GM12878 (cell line): ENCODE data around the gene AKAP13. TPM values are rescaled to one million over a fixed set of nuclear protein-coding genes. Genes with fewer than 3 reads are reported as not detected.

ENCODE experiments used
- ATF7 ChIP-seq: fragments of 450-650 bp; IDR thresholded peaks from 2 replicates; pipeline ENCODE4 v1.6.1; 2016; ENCODE audit warnings: low read depth, mild to moderate bottlenecking
- BHLHE40 ChIP-seq, 2 experiments: fragments of 450-650 bp in 1 of 2; IDR thresholded peaks; 2 replicates each; pipeline ENCODE4 v1.6.1; 2011 to 2017; ENCODE audit warnings: low read depth in 2 of 2, borderline replicate concordance in 1 of 2, improper control_type of control experiment in 1 of 2, low read length in 1 of 2, mild to moderate bottlenecking in 1 of 2
- BRCA1 ChIP-seq: IDR thresholded peaks from 2 replicates; pipeline ENCODE4 v1.6.1; 2011; ENCODE audit warnings: low read depth, low read length, improper control_type of control experiment
- CBX3 ChIP-seq: fragments of 200-600 bp; sonication (generic); IDR thresholded peaks from 2 replicates; pipeline ENCODE4 v1.6.1; 2016; ENCODE audit warnings: low read depth, borderline replicate concordance
- CBX5 ChIP-seq: sonication (generic); IDR thresholded peaks from 2 replicates; pipeline ENCODE4 v1.6.1; 2016; ENCODE audit warnings: low read depth, moderate library complexity, mild to moderate bottlenecking, inconsistent platforms
- CREM ChIP-seq: IDR thresholded peaks from 2 replicates; pipeline ENCODE4 v1.6.1; 2014; ENCODE audit warnings: antibody characterized with exemption, low read depth
- ELK1 ChIP-seq: IDR thresholded peaks from 2 replicates; pipeline ENCODE4 v1.6.1; 2012; ENCODE audit warnings: low read depth, low read length, improper control_type of control experiment
- EP300 ChIP-seq, 2 experiments: fragments of 150-350 bp in 1 of 2; IDR thresholded peaks; 2 replicates each; pipeline ENCODE4 v1.6.1; 2011 to 2012; ENCODE audit warnings: low read depth in 2 of 2, low read length in 2 of 2, borderline replicate concordance in 1 of 2, improper control_type of control experiment in 1 of 2, inconsistent platforms in 1 of 2; ENCODE audit not compliant: control insufficient read depth in 1 of 2
- ETV6 ChIP-seq, 2 experiments: fragments of 450-650 bp in 1 of 2; IDR thresholded peaks in 1 of 2; conservative IDR thresholded peaks in 1 of 2; 2 replicates each; pipeline ENCODE4 v1.6.1; 2014; ENCODE audit warnings: antibody characterized with exemption in 1 of 2, borderline replicate concordance in 1 of 2, low read depth in 1 of 2, mild to moderate bottlenecking in 1 of 2, moderate library complexity in 1 of 2
- FOXM1 ChIP-seq: IDR thresholded peaks from 2 replicates; pipeline ENCODE4 v1.6.1; 2012; ENCODE audit warnings: low read depth, mild to moderate bottlenecking, inconsistent platforms, low read length, moderate library complexity
- HCFC1 ChIP-seq: fragments of 150-350 bp; IDR thresholded peaks from 2 replicates; pipeline ENCODE4 v1.6.1; 2014; ENCODE audit warnings: low read length
- KAT2A ChIP-seq: conservative IDR thresholded peaks from 2 replicates; pipeline ENCODE4 v1.6.1; 2011; ENCODE audit warnings: low read depth, low read length; ENCODE audit not compliant: control insufficient read depth
- MYC ChIP-seq: IDR thresholded peaks from 2 replicates; pipeline ENCODE4 v1.6.1; 2011; ENCODE audit warnings: mild to moderate bottlenecking, low read length, moderate library complexity, inconsistent platforms; ENCODE audit not compliant: insufficient read depth, insufficient replicate concordance, insufficient read length, severe bottlenecking
- NFIC ChIP-seq: IDR thresholded peaks from 2 replicates; pipeline ENCODE4 v1.6.1; 2012; ENCODE audit warnings: low read depth, mild to moderate bottlenecking, inconsistent platforms, low read length, moderate library complexity
- NR2F1 ChIP-seq: fragments of 450-650 bp; conservative IDR thresholded peaks from 2 replicates; pipeline ENCODE4 v1.6.1; 2017; ENCODE audit warnings: mild to moderate bottlenecking
- POLR2AphosphoS2 ChIP-seq: IDR thresholded peaks from 2 replicates; pipeline ENCODE4 v1.6.1; 2011; ENCODE audit warnings: low read depth, mild to moderate bottlenecking, low read length, improper control_type of control experiment, moderate library complexity
- RB1 ChIP-seq: fragments of 450-650 bp; formaldehyde crosslinking; IDR thresholded peaks from 2 replicates; pipeline ENCODE4 v1.6.1; 2017; ENCODE audit warnings: mild to moderate bottlenecking, borderline replicate concordance
- RBBP5 ChIP-seq: fragments of 200-600 bp; sonication (generic); conservative IDR thresholded peaks from 2 replicates; pipeline ENCODE4 v1.6.1; 2016
- RELA ChIP-seq: fragments of 450-650 bp; IDR thresholded peaks from 2 replicates; pipeline ENCODE4 v1.8.0; 2014; ENCODE audit warnings: borderline replicate concordance; ENCODE audit not compliant: partially characterized antibody
- SIX5 ChIP-seq: IDR thresholded peaks from 2 replicates; pipeline ENCODE4 v1.6.1; 2011; ENCODE audit warnings: mild to moderate bottlenecking, low read depth, low read length, moderate library complexity; ENCODE audit not compliant: severe bottlenecking
- SMARCA5 ChIP-seq: fragments of 450-650 bp; IDR thresholded peaks from 2 replicates; pipeline ENCODE4 v1.6.1; 2017; ENCODE audit warnings: mild to moderate bottlenecking
- SP1 ChIP-seq: IDR thresholded peaks from one replicate; pipeline ENCODE4 v1.6.1; 2011; ENCODE audit warnings: low read depth, low read length
- YY1 ChIP-seq: IDR thresholded peaks from 2 replicates; pipeline ENCODE4 v1.6.1; 2011; ENCODE audit warnings: low read depth, mild to moderate bottlenecking, low read length
- polyA plus RNA-seq, 11 experiments: library from polyadenylated mRNA; depleted of rRNA in 4 of 11; unstranded in 6 of 11; stranded (reverse) in 5 of 11; fragments of >200 nt; fragmentation: Nextera tagmentation in 4 of 11; fragmentation: Illumina TruSeq in 1 of 11; extraction: Ambion mirVana in 4 of 11; extraction: Trizol in 1 of 11; gene quantifications; 1 replicate in 1 of 11; 2 replicates in 10 of 11; pipeline versions ENCODE4 v1.2.1 to v1.2.3, GENCODE V29; 2011 to 2016; ENCODE audit warnings: inconsistent platforms in 2 of 11, missing spikeins in 2 of 11, low read depth in 1 of 11
- total RNA-seq, 4 experiments: library from RNA; depleted of rRNA in 3 of 4; stranded (reverse); fragments of >200 nt in 3 of 4; fragmentation: Illumina TruSeq in 1 of 4; extraction: Trizol in 1 of 4; gene quantifications; 2 replicates each; pipeline versions ENCODE4 v1.2.1 to v1.2.3, GENCODE V29; 2013 to 2021
- TF ChIP-seq, protein P1 (sequence below): fragments of 450-650 bp; IDR thresholded peaks from 2 replicates; pipeline ENCODE4 v1.6.1; 2016; ENCODE audit warnings: mild to moderate bottlenecking
- TF ChIP-seq, protein P2 (sequence below): IDR thresholded peaks from 2 replicates; pipeline ENCODE4 v1.6.1; 2011; ENCODE audit warnings: mild to moderate bottlenecking, low read depth, low read length, moderate library complexity; ENCODE audit not compliant: insufficient replicate concordance

Gene AKAP13
- total and polyA plus RNA-seq, 10 of the 15 experiments (the other 5 are each of a cell fraction or from before 2014, with no cell fraction given): 14.4 to 74.9 (median 55.1) TPM

GRCh38 chr15:85692873-85693272 lies 312.5 kb downstream of the AKAP13 start (continued):
- TF ChIP-seq FOXM1 (peak; percentile 73; the same call in 1 of the 2 replicates), ELK1 (peak; percentile 49; the same call in 1 of the 2 replicates), CBX3 (no peak), ATF7 (no peak; the same call in 1 of the 2 replicates), CREM (no peak), RBBP5 (no peak), NR2F1 (peak; percentile 28; the same call in 1 of the 2 replicates), NFIC (peak; percentile 67; the same call in 1 of the 2 replicates), SIX5 (no peak), HCFC1 (no peak), KAT2A (no peak), YY1 (peak; percentile 29; the same call in 1 of the 2 replicates), ETV6 (conservative IDR thresholded peaks at IDR 0.05 in 1 of 2, IDR thresholded peaks at IDR 0.05 in 1 of 2; ENCODE audit: borderline replicate concordance in 1 of 2, low read depth in 1 of 2) (no peak), EP300 (IDR thresholded peaks at IDR 0.05; ENCODE audit: borderline replicate concordance in 1 of 2, control insufficient read depth in 1 of 2, low read depth in 2 of 2, low read length in 2 of 2) (peak; percentile 33 to 85; a peak in 2 of 4 replicates), POLR2AphosphoS2 (peak; percentile 73; the same call in 1 of the 2 replicates), RELA (no peak), BRCA1 (no peak), SMARCA5 (peak; percentile 30; the same call in 1 of the 2 replicates), BHLHE40 (IDR thresholded peaks at IDR 0.05; ENCODE audit: borderline replicate concordance in 1 of 2, low read depth in 2 of 2, low read length in 1 of 2) (peak; percentile 40 to 62; a peak in 2 of 4 replicates), SP1 (no peak), CBX5 (no peak), MYC (no peak), RB1 (no peak)
- TF ChIP-seq, protein P1, sequence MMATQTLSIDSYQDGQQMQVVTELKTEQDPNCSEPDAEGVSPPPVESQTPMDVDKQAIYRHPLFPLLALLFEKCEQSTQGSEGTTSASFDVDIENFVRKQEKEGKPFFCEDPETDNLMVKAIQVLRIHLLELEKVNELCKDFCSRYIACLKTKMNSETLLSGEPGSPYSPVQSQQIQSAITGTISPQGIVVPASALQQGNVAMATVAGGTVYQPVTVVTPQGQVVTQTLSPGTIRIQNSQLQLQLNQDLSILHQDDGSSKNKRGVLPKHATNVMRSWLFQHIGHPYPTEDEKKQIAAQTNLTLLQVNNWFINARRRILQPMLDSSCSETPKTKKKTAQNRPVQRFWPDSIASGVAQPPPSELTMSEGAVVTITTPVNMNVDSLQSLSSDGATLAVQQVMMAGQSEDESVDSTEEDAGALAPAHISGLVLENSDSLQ: no peak
- TF ChIP-seq, protein P2, sequence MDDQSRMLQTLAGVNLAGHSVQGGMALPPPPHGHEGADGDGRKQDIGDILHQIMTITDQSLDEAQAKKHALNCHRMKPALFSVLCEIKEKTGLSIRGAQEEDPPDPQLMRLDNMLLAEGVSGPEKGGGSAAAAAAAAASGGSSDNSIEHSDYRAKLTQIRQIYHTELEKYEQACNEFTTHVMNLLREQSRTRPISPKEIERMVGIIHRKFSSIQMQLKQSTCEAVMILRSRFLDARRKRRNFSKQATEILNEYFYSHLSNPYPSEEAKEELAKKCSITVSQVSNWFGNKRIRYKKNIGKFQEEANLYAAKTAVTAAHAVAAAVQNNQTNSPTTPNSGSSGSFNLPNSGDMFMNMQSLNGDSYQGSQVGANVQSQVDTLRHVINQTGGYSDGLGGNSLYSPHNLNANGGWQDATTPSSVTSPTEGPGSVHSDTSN: no peak
